Right atrium auricular region (tissue), 2 donors: ENCODE measurements around the gene LGR6. TPM values are rescaled to one million over a fixed set of nuclear protein-coding genes. Genes with fewer than 3 reads are reported as not detected.

Source experiments
- DNase-seq: peaks from one replicate; pipeline ENCODE4 v3.0.0-alpha.2; 2019; ENCODE audit warnings: low spot score
- H3K27ac ChIP-seq, 2 donors: fragments of 200-600 bp; sonication (generic); 1 replicate in 1 of 2; 2 replicates in 1 of 2; pipeline ENCODE4 v1.5.1; 2016 to 2019
- H3K27me3 ChIP-seq, 2 donors: fragments of 200-600 bp; sonication (generic); one replicate each; pipeline versions ENCODE4 v1.5.1 to v1.6.0; 2017 to 2019
- H3K36me3 ChIP-seq: fragments of 200-600 bp; sonication (generic); one replicate; pipeline ENCODE4 v1.5.1; 2016
- H3K4me1 ChIP-seq, 2 donors: fragments of 200-600 bp; sonication (generic); one replicate each; pipeline versions ENCODE4 v1.5.1 to v1.6.0; 2017 to 2019
- H3K4me3 ChIP-seq, 2 donors: fragments of 200-600 bp; sonication (generic); 1 replicate in 1 of 2; 2 replicates in 1 of 2; pipeline ENCODE4 v1.5.1; 2017 to 2019; ENCODE audit warnings: mild to moderate bottlenecking in 1 of 2, moderate library complexity in 1 of 2
- H3K9me3 ChIP-seq, 2 donors: fragments of 200-600 bp; sonication (generic); one replicate each; pipeline ENCODE4 v1.5.1; 2019
- total RNA-seq, 2 donors: library from RNA; depleted of rRNA; stranded (reverse); fragments of >200 nt; gene quantifications; one replicate each; pipeline ENCODE4 v1.1.0, GENCODE V29; 2016
- TF ChIP-seq, protein P1 (sequence below), 2 donors: fragments of 200-600 bp; sonication (generic); IDR thresholded peaks; one replicate each; pipeline ENCODE4 v1.5.1; 2019; ENCODE audit warnings: antibody characterized with exemption in 2 of 2

LGR6 gene
- total RNA-seq, 2 donors from 2014 or later = 5.5 to 17.0 TPM

DNA sequence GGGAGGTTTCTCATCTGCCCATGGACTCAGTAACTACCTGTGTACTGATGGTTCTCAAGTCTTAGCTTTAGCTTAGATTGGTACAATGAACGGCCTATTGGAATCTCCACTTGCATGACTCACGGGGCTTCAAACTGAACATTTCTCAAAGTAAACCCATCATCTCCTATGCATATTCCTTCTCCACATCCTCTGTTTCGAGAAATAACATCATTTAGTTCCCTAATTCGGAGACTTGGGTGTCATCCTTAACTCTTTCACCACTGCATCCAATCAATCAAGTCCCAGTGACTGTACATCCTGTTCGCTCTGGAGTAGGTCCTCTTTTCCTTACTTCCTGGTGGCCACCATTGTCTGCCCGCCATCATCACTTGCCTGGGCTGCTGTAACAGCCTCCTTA lies 55.8 kb downstream of the LGR6 start:
- Histone ChIP-seq H3K36me3 (no peaks in the 10 kb centered on the region), H3K4me1 (peaks cover 0 to 8% of the 10 kb centered on the region in 2 donors), H3K27me3 (no peaks in the 10 kb centered on the region), H3K9me3 (no peaks in the 10 kb centered on the region), H3K27ac (no peak overlapping the region), H3K4me3 (no peak overlapping the region)
- no peak for DNase-seq
- TF ChIP-seq, protein P1, sequence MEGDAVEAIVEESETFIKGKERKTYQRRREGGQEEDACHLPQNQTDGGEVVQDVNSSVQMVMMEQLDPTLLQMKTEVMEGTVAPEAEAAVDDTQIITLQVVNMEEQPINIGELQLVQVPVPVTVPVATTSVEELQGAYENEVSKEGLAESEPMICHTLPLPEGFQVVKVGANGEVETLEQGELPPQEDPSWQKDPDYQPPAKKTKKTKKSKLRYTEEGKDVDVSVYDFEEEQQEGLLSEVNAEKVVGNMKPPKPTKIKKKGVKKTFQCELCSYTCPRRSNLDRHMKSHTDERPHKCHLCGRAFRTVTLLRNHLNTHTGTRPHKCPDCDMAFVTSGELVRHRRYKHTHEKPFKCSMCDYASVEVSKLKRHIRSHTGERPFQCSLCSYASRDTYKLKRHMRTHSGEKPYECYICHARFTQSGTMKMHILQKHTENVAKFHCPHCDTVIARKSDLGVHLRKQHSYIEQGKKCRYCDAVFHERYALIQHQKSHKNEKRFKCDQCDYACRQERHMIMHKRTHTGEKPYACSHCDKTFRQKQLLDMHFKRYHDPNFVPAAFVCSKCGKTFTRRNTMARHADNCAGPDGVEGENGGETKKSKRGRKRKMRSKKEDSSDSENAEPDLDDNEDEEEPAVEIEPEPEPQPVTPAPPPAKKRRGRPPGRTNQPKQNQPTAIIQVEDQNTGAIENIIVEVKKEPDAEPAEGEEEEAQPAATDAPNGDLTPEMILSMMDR (IDR thresholded peaks at IDR 0.05) = no peak

DNA sequence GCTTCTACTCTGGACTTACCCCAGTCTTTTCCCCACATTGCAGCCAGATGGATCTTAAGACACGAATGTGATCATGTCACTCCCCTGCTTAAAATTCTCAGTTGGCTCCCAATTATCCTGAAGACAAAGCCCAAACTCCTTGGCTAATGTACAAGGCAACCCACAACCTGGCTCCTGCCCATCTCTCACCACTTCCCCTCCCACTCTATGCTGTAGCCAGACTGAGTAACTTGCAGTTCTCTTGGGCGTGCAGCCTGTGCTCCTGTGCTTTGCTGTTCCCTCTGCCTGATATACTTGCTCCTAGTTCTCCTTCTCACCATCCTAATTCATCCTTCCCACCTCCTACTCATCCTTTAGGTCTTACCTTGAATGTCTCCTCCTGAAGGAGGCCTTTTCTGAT lies 56.2 kb downstream of the LGR6 start:
- Histone ChIP-seq H3K36me3 (no peaks in the 10 kb centered on the region), H3K27ac (no peak overlapping the region), H3K4me1 (peaks cover 0 to 8% of the 10 kb centered on the region in 2 donors), H3K9me3 (no peaks in the 10 kb centered on the region), H3K4me3 (no peak overlapping the region), H3K27me3 (no peaks in the 10 kb centered on the region)
- DNase-seq = no peak
- TF ChIP-seq, protein P1 (IDR thresholded peaks at IDR 0.05) = no peak

DNA sequence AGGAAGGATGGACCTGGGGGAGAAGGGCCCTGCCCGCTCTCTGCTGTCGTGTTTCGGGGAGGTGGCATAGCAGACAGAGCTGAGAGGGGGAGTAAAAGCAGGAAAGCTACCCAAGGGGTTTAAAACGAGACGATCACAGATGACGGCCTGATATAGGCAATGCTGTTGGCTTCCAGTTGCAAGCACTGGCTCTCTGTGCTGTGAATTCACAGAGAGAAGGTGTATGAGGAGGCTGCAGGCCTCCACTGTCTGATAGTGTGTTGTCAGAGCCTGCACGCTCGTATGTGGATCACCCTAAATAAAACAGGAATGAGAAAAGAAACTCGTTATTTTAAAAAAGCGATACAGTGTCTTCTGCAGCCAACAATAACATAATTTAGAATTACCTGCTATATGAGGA lies 57.4 kb downstream of the LGR6 start:
- Histone ChIP-seq H3K9me3 (no peaks in the 10 kb centered on the region), H3K4me1 (peaks cover 0 to 8% of the 10 kb centered on the region in 2 donors), H3K27ac (no peak overlapping the region), H3K36me3 (no peaks in the 10 kb centered on the region), H3K4me3 (no peak overlapping the region), H3K27me3 (no peaks in the 10 kb centered on the region)
- no peak for DNase-seq
- TF ChIP-seq, protein P1 (IDR thresholded peaks at IDR 0.05) = no peak

DNA sequence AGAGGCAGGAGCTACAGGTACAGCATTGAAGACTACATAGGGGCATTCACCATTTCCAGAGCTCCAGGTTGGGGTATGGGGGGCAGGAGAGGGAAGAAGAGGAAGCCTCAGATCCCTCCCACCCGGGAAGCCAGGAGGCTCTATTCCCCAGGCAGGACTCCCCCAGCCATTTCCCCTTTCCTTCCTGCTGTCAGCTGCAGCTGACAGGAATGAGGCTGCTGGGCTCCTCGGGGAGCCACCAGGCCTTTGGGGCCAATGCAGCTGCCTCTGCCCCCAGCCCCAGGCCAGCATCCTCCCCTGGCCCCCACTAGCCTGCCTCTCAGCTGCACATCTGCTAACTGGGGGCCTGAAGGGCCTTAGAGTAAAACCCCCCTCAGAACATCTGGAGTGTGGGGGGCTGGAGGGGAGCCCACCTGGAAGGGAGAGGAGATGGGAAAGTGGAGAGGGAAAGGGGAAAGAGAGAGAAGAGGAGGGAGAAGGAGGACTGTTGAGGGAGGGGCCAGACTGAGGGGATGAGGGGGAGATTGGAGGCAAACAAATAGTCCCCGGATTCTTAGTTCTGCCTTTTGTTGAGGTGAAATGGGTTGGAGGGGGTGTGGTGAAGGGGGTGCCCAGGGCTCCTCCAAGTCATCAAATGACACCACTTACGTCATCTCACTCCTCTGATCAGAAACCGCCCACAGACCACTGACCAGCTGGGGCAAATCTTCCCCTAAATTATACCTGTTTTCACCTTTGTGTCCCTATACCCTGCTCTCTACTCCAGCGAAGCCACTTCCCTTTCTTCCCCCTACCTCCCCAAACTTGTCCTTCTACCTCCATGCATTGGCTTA lies 58.0 kb downstream of the LGR6 start:
- no peak overlapping the region for H3K27ac ChIP-seq

DNA sequence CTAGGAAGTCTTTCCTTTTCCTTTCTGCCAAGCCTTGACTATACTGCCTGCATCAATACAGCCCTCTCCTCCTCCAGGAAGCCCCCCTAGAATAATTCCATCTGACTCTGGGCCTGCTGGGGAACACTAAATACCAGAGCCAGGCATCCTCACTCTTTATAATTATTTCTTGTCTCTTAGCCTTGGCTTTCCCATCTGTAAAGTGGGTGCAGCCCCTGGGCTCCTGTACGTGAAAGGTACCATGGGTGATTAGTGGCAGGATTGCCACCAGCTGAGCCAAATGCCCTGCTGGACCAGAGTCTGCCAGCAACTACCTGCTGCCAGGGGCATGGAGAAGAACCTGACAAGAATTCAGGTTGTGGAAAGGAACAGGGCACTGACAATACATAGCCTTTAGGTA lies 58.7 kb downstream of the LGR6 start:
- Histone ChIP-seq H3K9me3 (no peaks in the 10 kb centered on the region), H3K4me3 (no peak overlapping the region), H3K4me1 (peaks cover 0 to 8% of the 10 kb centered on the region in 2 donors), H3K27me3 (no peaks in the 10 kb centered on the region), H3K36me3 (no peaks in the 10 kb centered on the region), H3K27ac (no peak overlapping the region)
- TF ChIP-seq, protein P1 (IDR thresholded peaks at IDR 0.05) = no peak
- DNase-seq = no peak

More for the DNA sequence above, 58.0 kb downstream of the LGR6 start:
- Histone ChIP-seq H3K4me1 (peaks cover 0 to 8% of the 10 kb centered on the region in 2 donors), H3K36me3 (no peaks in the 10 kb centered on the region), H3K4me3 (no peak overlapping the region), H3K9me3 (no peaks in the 10 kb centered on the region), H3K27me3 (no peaks in the 10 kb centered on the region)
- no peak for DNase-seq
- TF ChIP-seq, protein P1 (IDR thresholded peaks at IDR 0.05) = no peak
